ENCODE measurements around the gene ZNF786. TPM values are rescaled to one million over a fixed set of nuclear protein-coding genes. Genes with fewer than 3 reads are reported as not detected.

ZNF786 gene
- total and polyA plus RNA-seq, 9 of the 15 experiments (the other 6 are each of a cell fraction or from before 2014, with no cell fraction given): 0.31 to 5.4 (median 3.0) TPM

- TF ChIP-seq MCM3 (IDR thresholded peaks at IDR 0.05): no peak
- TF ChIP-seq ZKSCAN8 (CRISPR knock-in tag; IDR thresholded peaks at IDR 0.05): no peak
- TF ChIP-seq, protein P1, sequence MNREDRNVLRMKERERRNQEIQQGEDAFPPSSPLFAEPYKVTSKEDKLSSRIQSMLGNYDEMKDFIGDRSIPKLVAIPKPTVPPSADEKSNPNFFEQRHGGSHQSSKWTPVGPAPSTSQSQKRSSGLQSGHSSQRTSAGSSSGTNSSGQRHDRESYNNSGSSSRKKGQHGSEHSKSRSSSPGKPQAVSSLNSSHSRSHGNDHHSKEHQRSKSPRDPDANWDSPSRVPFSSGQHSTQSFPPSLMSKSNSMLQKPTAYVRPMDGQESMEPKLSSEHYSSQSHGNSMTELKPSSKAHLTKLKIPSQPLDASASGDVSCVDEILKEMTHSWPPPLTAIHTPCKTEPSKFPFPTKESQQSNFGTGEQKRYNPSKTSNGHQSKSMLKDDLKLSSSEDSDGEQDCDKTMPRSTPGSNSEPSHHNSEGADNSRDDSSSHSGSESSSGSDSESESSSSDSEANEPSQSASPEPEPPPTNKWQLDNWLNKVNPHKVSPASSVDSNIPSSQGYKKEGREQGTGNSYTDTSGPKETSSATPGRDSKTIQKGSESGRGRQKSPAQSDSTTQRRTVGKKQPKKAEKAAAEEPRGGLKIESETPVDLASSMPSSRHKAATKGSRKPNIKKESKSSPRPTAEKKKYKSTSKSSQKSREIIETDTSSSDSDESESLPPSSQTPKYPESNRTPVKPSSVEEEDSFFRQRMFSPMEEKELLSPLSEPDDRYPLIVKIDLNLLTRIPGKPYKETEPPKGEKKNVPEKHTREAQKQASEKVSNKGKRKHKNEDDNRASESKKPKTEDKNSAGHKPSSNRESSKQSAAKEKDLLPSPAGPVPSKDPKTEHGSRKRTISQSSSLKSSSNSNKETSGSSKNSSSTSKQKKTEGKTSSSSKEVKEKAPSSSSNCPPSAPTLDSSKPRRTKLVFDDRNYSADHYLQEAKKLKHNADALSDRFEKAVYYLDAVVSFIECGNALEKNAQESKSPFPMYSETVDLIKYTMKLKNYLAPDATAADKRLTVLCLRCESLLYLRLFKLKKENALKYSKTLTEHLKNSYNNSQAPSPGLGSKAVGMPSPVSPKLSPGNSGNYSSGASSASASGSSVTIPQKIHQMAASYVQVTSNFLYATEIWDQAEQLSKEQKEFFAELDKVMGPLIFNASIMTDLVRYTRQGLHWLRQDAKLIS (CRISPR knock-in tag; IDR thresholded peaks at IDR 0.05): peak; percentile 97
- peak; percentile 84 for TF ChIP-seq GTF2F1 (IDR thresholded peaks at IDR 0.05; ENCODE audit: low read depth, low read length)
- peak; percentile 97 for TF ChIP-seq POLR2AphosphoS5 (IDR thresholded peaks at IDR 0.05; ENCODE audit: control insufficient read depth, insufficient read depth, low read depth, low read length)
- peak; percentile 86; the same call in 1 of the 2 replicates for TF ChIP-seq MBD2 (IDR thresholded peaks at IDR 0.05; ENCODE audit: borderline replicate concordance, low read depth)
- 0 out of 2 replicates have a peak, but pooled peaks have one; percentile 29 for TF ChIP-seq NR2F6 (CRISPR knock-in tag; IDR thresholded peaks at IDR 0.05)
- TF ChIP-seq ZNF175 (CRISPR knock-in tag; IDR thresholded peaks at IDR 0.05; ENCODE audit: low read depth): peak; percentile 66; the same call in 1 of the 2 replicates
- no peak for TF ChIP-seq STAT5B (CRISPR knock-in tag; IDR thresholded peaks at IDR 0.05)
- no peak for TF ChIP-seq ELK3 (CRISPR knock-in tag; IDR thresholded peaks at IDR 0.05)
- TF ChIP-seq PRPF4 (IDR thresholded peaks at IDR 0.05; ENCODE audit: insufficient read depth, low read depth, low read length, poor library complexity, severe bottlenecking): peak; percentile 64
- TF ChIP-seq POLR2G (IDR thresholded peaks at IDR 0.05; ENCODE audit: low read depth, low read length): peak; percentile 99
- no peak for TF ChIP-seq ZBTB12 (CRISPR knock-in tag; IDR thresholded peaks at IDR 0.05)
- peak; percentile 98 for TF ChIP-seq XRCC5 (IDR thresholded peaks at IDR 0.05; ENCODE audit: low read depth, low read length)
- TF ChIP-seq ARHGAP35 (IDR thresholded peaks at IDR 0.05; ENCODE audit: partially characterized antibody): peak; percentile 63
- peak; percentile 99 for TF ChIP-seq THAP12 (CRISPR knock-in tag; IDR thresholded peaks at IDR 0.05)
- no peak for TF ChIP-seq SAFB2 (IDR thresholded peaks at IDR 0.05; ENCODE audit: borderline replicate concordance, low read depth, low read length, severe bottlenecking)
- no peak for TF ChIP-seq IRF1 (CRISPR knock-in tag; IDR thresholded peaks at IDR 0.05; ENCODE audit: borderline replicate concordance)
Observed at GRCh38 chr7:149125863-149126661, 35.5 kb upstream of the ZNF786 start, which contains the start of gene ZNF425 (continued).
